ENCODE results near the gene OLFM3. TPM values are rescaled to one million over a fixed set of nuclear protein-coding genes. Genes with fewer than 3 reads are reported as not detected.
A peak's percentile ranks its signal among the peaks of the same experiment; 100 is the strongest.

Gene OLFM3
- total RNA-seq, 3 donors from 2014 or later = 0.12 to 2.6 (median 0.22) TPM

DNA sequence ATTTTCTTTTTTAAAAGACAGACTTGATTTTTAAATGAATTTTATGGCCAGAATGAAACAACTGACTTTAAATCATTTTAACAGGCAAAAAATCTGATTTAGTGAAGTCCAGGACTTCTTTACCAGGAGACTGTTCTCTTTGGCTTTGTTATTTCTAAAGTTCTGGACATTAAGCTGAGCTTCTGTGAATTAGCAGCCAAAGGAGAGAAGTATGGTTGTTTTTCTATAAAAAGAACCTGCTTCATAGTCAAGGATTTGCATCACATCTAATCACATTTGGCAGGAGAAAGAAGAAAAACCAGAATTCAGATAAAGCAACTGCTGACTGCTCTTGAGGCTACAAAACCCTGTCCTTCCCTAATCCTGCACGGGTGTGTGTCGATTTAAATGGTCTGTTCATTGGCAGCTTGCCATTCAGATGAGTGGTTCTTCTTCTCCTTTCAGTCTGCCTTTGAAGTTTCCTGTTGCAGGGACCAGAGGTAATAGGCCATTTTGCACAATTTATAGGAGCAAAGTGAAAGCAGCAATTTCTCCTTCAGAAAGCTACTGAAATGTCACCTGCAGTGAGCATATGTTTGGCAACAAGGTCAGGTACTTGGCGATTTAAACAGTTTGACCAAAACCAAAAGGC, 215.4 kb downstream of the OLFM3 start:
- no peak overlapping the region for H3K4me3 ChIP-seq
- no peaks in the 10 kb centered on the region for H3K9me3 ChIP-seq
- ATAC-seq (no peak), DNase-seq (peak in 1 of 3 donors; percentile 16)
- no peaks in the 10 kb centered on the region for H3K36me3 ChIP-seq (ENCODE audit: low read depth)
- no peak for TF ChIP-seq CTCF (IDR thresholded peaks at IDR 0.05)
- H3K4me1 ChIP-seq (ENCODE audit: low read depth) = no peaks in the 10 kb centered on the region
- intact Hi-C loops (cut with DNase I, micrococcal nuclease) = no loop called here

- TF ChIP-seq CTCF (IDR thresholded peaks at IDR 0.05) = no peak
- H3K36me3 ChIP-seq (ENCODE audit: low read depth) = no peaks in the 10 kb centered on the region
- H3K4me1 ChIP-seq (ENCODE audit: low read depth) = no peaks in the 10 kb centered on the region
- intact Hi-C loops (cut with DNase I, micrococcal nuclease) = no loop called here
- no peak overlapping the region for H3K4me3 ChIP-seq
- ATAC-seq (no peak), DNase-seq (peak in 1 of 3 donors; percentile 1)
- no peaks in the 10 kb centered on the region for H3K9me3 ChIP-seq
These were observed 227.2 kb downstream of the OLFM3 start for GRCh38 chr1:101769520-101769919.

DNA sequence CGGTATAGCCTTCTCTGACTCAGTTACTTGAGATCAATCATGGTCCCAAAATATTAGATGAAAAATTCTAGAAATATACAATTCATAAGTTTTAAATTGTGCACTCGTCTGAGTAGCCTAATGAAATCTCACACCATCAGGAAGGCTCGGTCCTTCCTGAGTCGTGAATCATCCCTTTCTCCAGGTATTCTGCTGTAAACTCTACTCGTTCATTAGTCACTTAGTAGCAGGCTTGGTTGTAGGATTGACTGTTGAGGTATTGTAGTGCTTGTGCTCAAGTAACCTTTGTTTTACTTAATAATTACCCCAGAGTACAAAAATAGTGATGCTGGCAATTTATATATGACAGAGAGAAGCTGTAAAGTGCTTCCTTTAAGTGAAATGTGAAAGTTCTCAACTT, 238.7 kb downstream of the OLFM3 start:
- H3K4me1 ChIP-seq (ENCODE audit: low read depth) = no peaks in the 10 kb centered on the region
- intact Hi-C loops (cut with DNase I, micrococcal nuclease) = no loop called here
- DNase-seq (no peak), ATAC-seq (no peak)
- no peaks in the 10 kb centered on the region for H3K9me3 ChIP-seq
- TF ChIP-seq CTCF (IDR thresholded peaks at IDR 0.05) = no peak
- H3K4me3 ChIP-seq = no peak overlapping the region
- no peaks in the 10 kb centered on the region for H3K36me3 ChIP-seq (ENCODE audit: low read depth)

GRCh38 chr1:101756411-101756810, 240.3 kb downstream of the OLFM3 start:
- no peak for TF ChIP-seq CTCF (IDR thresholded peaks at IDR 0.05)
- intact Hi-C loops (cut with DNase I, micrococcal nuclease) = no loop called here
- no peaks in the 10 kb centered on the region for H3K36me3 ChIP-seq (ENCODE audit: low read depth)
- H3K4me3 ChIP-seq = no peak overlapping the region
- H3K4me1 ChIP-seq (ENCODE audit: low read depth) = no peaks in the 10 kb centered on the region
- ATAC-seq (no peak), DNase-seq (no peak)
- no peaks in the 10 kb centered on the region for H3K9me3 ChIP-seq
